Left colon (tissue), 2 donors: Measurements from ENCODE around the gene CASP3. TPM values are rescaled to one million over a fixed set of nuclear protein-coding genes. Genes with fewer than 3 reads are reported as not detected.

Source experiments
- total RNA-seq, 2 donors: library from RNA; stranded (reverse); fragmentation: NEBNext Ultra II Directional; extraction: Animal tissue kit (Norgen Biotek cat#: 25700); gene quantifications; one replicate each; pipeline ENCODE4 v1.2.1, GENCODE V29; 2021
- donor health status: DM: no; HTN: no; CAD: no.
- donor health status: DM: yes; HTN: yes; CAD: no.

Gene CASP3
- total RNA-seq, 2 donors from 2014 or later, result 43.4 to 50.2 TPM

Other genes starting within 250 kb of the CASP3 start
- gene IRF2, start 174.9 kb downstream of the CASP3 start, total RNA-seq, result 10 to 100 TPM; 45.5 to 51.3 TPM
- gene PRIMPOL, start 291 bp upstream of the CASP3 start, total RNA-seq, result 10 to 100 TPM; 13.1 to 23.4 TPM
- gene CENPU, start 84.6 kb upstream of the CASP3 start, total RNA-seq, result 10 to 100 TPM in 1 of 2 donors, 1 to 10 TPM in 1; 5.8 to 11.8 TPM
- 10 to 100 TPM; 39.4 to 41.2 TPM for gene ACSL1, start 176.5 kb upstream of the CASP3 start, total RNA-seq